HEK293 (cell line): ENCODE data around the gene TCHP.

ENCODE experiments used
- FEZF1 ChIP-seq: fragments of 450-650 bp; formaldehyde crosslinking; IDR thresholded peaks from 2 replicates; pipeline ENCODE4 v1.5.1; 2016; ENCODE audit warnings: missing biosample characterization, missing genetic modification characterization
- KLF7 ChIP-seq: fragments of 450-650 bp; formaldehyde crosslinking; IDR thresholded peaks from 2 replicates; pipeline ENCODE4 v1.5.1; 2016; ENCODE audit warnings: missing biosample characterization, missing genetic modification characterization, borderline replicate concordance
- MEIS1 ChIP-seq: sonication (generic); formaldehyde crosslinking; IDR thresholded peaks from 2 replicates; pipeline ENCODE4 v1.8.1; 2022; ENCODE audit warnings: missing genetic modification reagents, mild to moderate bottlenecking, borderline replicate concordance
- PRDM4 ChIP-seq: fragments of 450-650 bp; formaldehyde crosslinking; IDR thresholded peaks from 2 replicates; pipeline ENCODE4 v1.5.1; 2017; ENCODE audit warnings: missing biosample characterization, missing genetic modification characterization
- WT1 ChIP-seq: fragments of 450-650 bp; formaldehyde crosslinking; IDR thresholded peaks from 2 replicates; pipeline ENCODE4 v1.5.1; 2016; ENCODE audit warnings: missing biosample characterization, missing genetic modification characterization
- YY2 ChIP-seq: fragments of 450-650 bp; formaldehyde crosslinking; IDR thresholded peaks from 2 replicates; pipeline ENCODE4 v1.5.1; 2016; ENCODE audit warnings: missing biosample characterization, missing genetic modification characterization
- ZNF10 ChIP-seq: fragments of 450-650 bp; formaldehyde crosslinking; IDR thresholded peaks from 2 replicates; pipeline ENCODE4 v1.5.1; 2017; ENCODE audit warnings: missing biosample characterization, missing genetic modification characterization
- ZNF18 ChIP-seq: fragments of 450-650 bp; formaldehyde crosslinking; IDR thresholded peaks from 2 replicates; pipeline ENCODE4 v1.5.1; 2016; ENCODE audit warnings: missing biosample characterization, missing genetic modification characterization
- ZNF19 ChIP-seq: fragments of 450-650 bp; formaldehyde crosslinking; IDR thresholded peaks from 2 replicates; pipeline ENCODE4; 2016; ENCODE audit warnings: missing biosample characterization, missing genetic modification characterization, low read depth
- ZNF239 ChIP-seq: fragments of 450-650 bp; formaldehyde crosslinking; IDR thresholded peaks from 2 replicates; pipeline ENCODE4 v1.5.1; 2016; ENCODE audit warnings: missing biosample characterization, missing genetic modification characterization
- ZNF280C ChIP-seq: fragments of 450-650 bp; formaldehyde crosslinking; IDR thresholded peaks from 2 replicates; pipeline ENCODE4 v1.5.1; 2016; ENCODE audit warnings: missing biosample characterization, missing genetic modification characterization
- ZNF292 ChIP-seq: fragments of 450-650 bp; formaldehyde crosslinking; IDR thresholded peaks from 2 replicates; pipeline ENCODE4 v1.5.1; 2016; ENCODE audit warnings: low read depth, missing biosample characterization, missing genetic modification characterization, borderline replicate concordance
- ZNF341 ChIP-seq: fragments of 450-650 bp; formaldehyde crosslinking; IDR thresholded peaks from 2 replicates; pipeline ENCODE4; 2016; ENCODE audit warnings: low read depth, missing biosample characterization, missing genetic modification characterization
- ZNF354C ChIP-seq: fragments of 450-650 bp; formaldehyde crosslinking; IDR thresholded peaks from 2 replicates; pipeline ENCODE4 v1.5.1; 2016; ENCODE audit warnings: missing biosample characterization, missing genetic modification characterization, low read depth, borderline replicate concordance
- ZNF37A ChIP-seq: fragments of 450-650 bp; IDR thresholded peaks from 2 replicates; pipeline ENCODE4 v1.5.1; 2018; ENCODE audit warnings: missing biosample characterization, missing genetic modification characterization
- ZNF488 ChIP-seq: fragments of 450-650 bp; formaldehyde crosslinking; IDR thresholded peaks from 2 replicates; pipeline ENCODE4 v1.5.1; 2016; ENCODE audit warnings: missing biosample characterization, missing genetic modification characterization
- ZNF501 ChIP-seq: fragments of 450-650 bp; formaldehyde crosslinking; IDR thresholded peaks from 2 replicates; pipeline ENCODE4 v1.5.1; 2016; ENCODE audit warnings: missing biosample characterization, missing genetic modification characterization
- ZNF544 ChIP-seq: fragments of 450-650 bp; formaldehyde crosslinking; IDR thresholded peaks from 2 replicates; pipeline ENCODE4 v1.5.0; 2017; ENCODE audit warnings: missing biosample characterization, missing genetic modification characterization
- ZNF585B ChIP-seq: fragments of 450-650 bp; formaldehyde crosslinking; IDR thresholded peaks from 2 replicates; pipeline ENCODE4 v1.5.1; 2016; ENCODE audit warnings: missing biosample characterization, missing genetic modification characterization
- ZNF610 ChIP-seq: fragments of 450-650 bp; formaldehyde crosslinking; IDR thresholded peaks from 2 replicates; pipeline ENCODE4 v1.5.1; 2016; ENCODE audit warnings: missing biosample characterization, missing genetic modification characterization, borderline replicate concordance
- ZNF621 ChIP-seq: fragments of 450-650 bp; formaldehyde crosslinking; IDR thresholded peaks from 2 replicates; pipeline ENCODE4 v1.5.1; 2017; ENCODE audit warnings: missing biosample characterization, missing genetic modification characterization
- ZNF645 ChIP-seq: fragments of 450-650 bp; formaldehyde crosslinking; IDR thresholded peaks from 2 replicates; pipeline ENCODE4; 2016; ENCODE audit warnings: missing biosample characterization, missing genetic modification characterization
- ZNF707 ChIP-seq: fragments of 450-650 bp; formaldehyde crosslinking; IDR thresholded peaks from 2 replicates; pipeline ENCODE4 v1.5.1; 2016; ENCODE audit warnings: missing biosample characterization, missing genetic modification characterization
- ZNF777 ChIP-seq: fragments of 450-650 bp; formaldehyde crosslinking; IDR thresholded peaks from 2 replicates; pipeline ENCODE4 v1.5.1; 2017; ENCODE audit warnings: missing biosample characterization, missing genetic modification characterization, borderline replicate concordance
- ZNF785 ChIP-seq: fragments of 450-650 bp; formaldehyde crosslinking; IDR thresholded peaks from 2 replicates; pipeline ENCODE4 v1.5.1; 2016; ENCODE audit warnings: missing biosample characterization, missing genetic modification characterization
- ZSCAN16 ChIP-seq: fragments of 450-650 bp; formaldehyde crosslinking; IDR thresholded peaks from 2 replicates; pipeline ENCODE4 v1.5.1; 2016; ENCODE audit warnings: missing biosample characterization, missing genetic modification characterization
- ZSCAN18 ChIP-seq: fragments of 450-650 bp; formaldehyde crosslinking; IDR thresholded peaks from 2 replicates; pipeline ENCODE4 v1.5.1; 2016; ENCODE audit warnings: missing biosample characterization, missing genetic modification characterization
- ZSCAN30 ChIP-seq: fragments of 450-650 bp; IDR thresholded peaks from 2 replicates; pipeline ENCODE4 v1.5.1; 2018; ENCODE audit warnings: missing biosample characterization, mild to moderate bottlenecking, missing genetic modification characterization, moderate library complexity

TCHP gene

GRCh38 chr12:109880043-109880931 lies 19.8 kb upstream of the TCHP start, which contains the start of gene GLTP (continued):
- TF ChIP-seq ZNF621 (tag by site-specific recombination) (no peak), ZNF585B (no peak), ZNF19 (tag by site-specific recombination) (no peak), ZNF280C (tag by site-specific recombination) (no peak), ZNF501 (tag by site-specific recombination) (peak; percentile 51; the same call in 1 of the 2 replicates), ZNF18 (tag by site-specific recombination) (no peak), ZNF10 (tag by site-specific recombination) (no peak), ZNF610 (tag by site-specific recombination) (peak; percentile 18; the same call in 1 of the 2 replicates), FEZF1 (no peak), ZSCAN18 (tag by site-specific recombination) (no peak), ZNF777 (tag by site-specific recombination) (peak; percentile 15; the same call in 1 of the 2 replicates), KLF7 (no peak), ZNF707 (tag by site-specific recombination) (no peak), ZNF544 (tag by site-specific recombination) (no peak), ZNF292 (no peak), ZNF785 (no peak), ZNF488 (tag by site-specific recombination) (no peak), ZNF341 (tag by site-specific recombination) (peak; percentile 78), WT1 (tag by site-specific recombination) (peak; percentile 70), ZSCAN16 (tag by site-specific recombination) (no peak), YY2 (tag by site-specific recombination) (0 out of 2 replicates have a peak, but pooled peaks have one; percentile 55), ZNF354C (tag by site-specific recombination) (no peak), ZNF645 (tag by site-specific recombination) (no peak), ZNF37A (tag by site-specific recombination) (no peak), ZNF239 (tag by site-specific recombination) (no peak), PRDM4 (tag by site-specific recombination) (no peak), ZSCAN30 (tag by site-specific recombination) (no peak), MEIS1 (CRISPR knock-in tag) (no peak)
